A673 (cell line): ENCODE measurements around the gene FBLN1. TPM values are rescaled to one million over a fixed set of nuclear protein-coding genes. Genes with fewer than 3 reads are reported as not detected.

ENCODE experiments used
- BruUV-seq: library from RNA; stranded (reverse); fragments of 400-500 nt; replicated peaks from 2 replicates; lab custom pipeline; 2021; lab: Mats Ljungman, UMichigan
- CTCF ChIA-PET: fragments of 300-600 bp; sonication (Branson Sonifier 250); formaldehyde crosslinking; loops from one replicate; lab custom pipeline; 2022; ENCODE audit warnings: antibody characterized with exemption; lab: Charles Lee
- POLR2A ChIA-PET: fragments of 300-600 bp; sonication (Branson Sonifier 250); formaldehyde crosslinking; loops from one replicate; lab custom pipeline; 2022; ENCODE audit warnings: antibody characterized with exemption; ENCODE audit not compliant: low non-redundant PET; lab: Charles Lee
- DNase-seq: peaks from one replicate; pipeline ENCODE4 v3.0.0-alpha.2; 2015; ENCODE audit warnings: low spot score
- H3K27ac ChIP-seq: fragments of 200-600 bp; sonication (generic); 2 replicates; pipeline ENCODE4 v1.5.1; 2016; ENCODE audit warnings: mixed run types, low read depth, mild to moderate bottlenecking, mixed read lengths, antibody characterized with exemption, low read length; ENCODE audit not compliant: poor library complexity, severe bottlenecking
- H3K27me3 ChIP-seq: fragments of 200-600 bp; sonication (generic); replicated peaks from 2 replicates; pipeline ENCODE4 v1.6.1; 2017; ENCODE audit warnings: mixed run types, low read depth, mild to moderate bottlenecking, mixed read lengths, antibody characterized with exemption, low read length; ENCODE audit not compliant: insufficient read depth, poor library complexity
- H3K36me3 ChIP-seq: fragments of 200-600 bp; sonication (generic); 2 replicates; pipeline ENCODE4 v1.6.1; 2016; ENCODE audit warnings: mixed run types, mild to moderate bottlenecking, mixed read lengths, antibody characterized with exemption, low read length; ENCODE audit not compliant: insufficient read depth, poor library complexity, severe bottlenecking
- H3K4me1 ChIP-seq: fragments of 200-600 bp; sonication (generic); 2 replicates; pipeline ENCODE4 v1.6.1; 2017; ENCODE audit warnings: mixed run types, mild to moderate bottlenecking, mixed read lengths, antibody characterized with exemption, low read length; ENCODE audit not compliant: insufficient read depth, poor library complexity, severe bottlenecking
- H3K4me3 ChIP-seq: fragments of 200-600 bp; sonication (generic); 2 replicates; pipeline ENCODE4 v1.5.1; 2016; ENCODE audit warnings: low read depth, mixed run types, mild to moderate bottlenecking, mixed read lengths, low read length; ENCODE audit not compliant: poor library complexity, severe bottlenecking
- H3K9me3 ChIP-seq: fragments of 200-600 bp; sonication (generic); 2 replicates; pipeline ENCODE4 v1.6.1; 2016; ENCODE audit warnings: mixed run types, low read depth, mild to moderate bottlenecking, mixed read lengths, antibody characterized with exemption, low read length; ENCODE audit not compliant: poor library complexity, severe bottlenecking
- CTCF ChIP-seq: fragments of 300-800, 200-600 bp; sonication (generic); conservative IDR thresholded peaks from 2 replicates; pipeline ENCODE4 v1.5.1; 2017; ENCODE audit warnings: low read depth, mild to moderate bottlenecking, antibody characterized with exemption, low read length, moderate library complexity, mixed read lengths
- EZH2 ChIP-seq: fragments of 200-600 bp; sonication (generic); IDR thresholded peaks from 2 replicates; pipeline ENCODE4 v1.6.1; 2017; ENCODE audit warnings: borderline replicate concordance, low read depth, mild to moderate bottlenecking, mixed read lengths, antibody characterized with exemption, low read length; ENCODE audit not compliant: poor library complexity, severe bottlenecking
- intact Hi-C: fragments of 100-400 bp; cut with micrococcal nuclease; formaldehyde crosslinking; loops from one replicate; pipeline ENCODE4 v1.10.0; 2022; ENCODE audit not compliant: unreplicated experiment
- total RNA-seq: library from RNA; stranded (reverse); gene quantifications from 2 replicates; pipeline ENCODE4 v1.2.3, GENCODE V29; 2021

Gene FBLN1
- total RNA-seq, 1 experiment from 2014 or later, result 96.4 TPM

DNA sequence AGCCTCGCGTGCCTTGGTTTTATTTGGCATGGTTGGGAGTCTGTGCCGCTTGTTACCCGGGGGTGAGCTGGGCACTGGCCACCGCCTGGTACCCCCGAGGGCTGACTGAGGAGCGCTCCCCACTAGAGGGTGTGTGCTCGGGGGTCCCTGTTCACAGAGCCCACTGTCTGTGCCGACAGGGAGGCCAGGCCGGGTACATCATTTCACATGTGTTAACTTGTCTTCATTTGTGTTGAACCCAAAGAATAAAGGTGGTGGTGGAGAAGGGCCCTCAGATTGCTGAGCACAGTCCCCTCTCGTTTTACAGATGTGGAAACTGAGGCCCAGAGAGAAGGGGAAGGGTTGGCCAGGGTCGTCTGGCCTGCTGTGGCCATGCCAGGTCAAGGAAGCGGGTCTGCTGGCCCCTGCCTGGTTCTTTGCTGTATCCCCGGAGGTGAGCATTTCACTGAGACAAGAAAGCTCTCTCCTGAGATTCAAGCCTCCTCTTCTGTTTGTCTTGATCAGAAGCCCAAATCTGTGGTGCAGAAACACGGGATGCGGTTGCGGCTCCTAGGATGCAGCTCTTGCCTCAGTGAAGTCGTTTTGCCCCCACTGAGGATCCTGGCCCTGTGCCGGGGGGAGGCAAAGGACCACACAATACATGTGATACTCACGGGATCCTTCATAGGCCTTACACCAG lies 60.8 kb downstream of the FBLN1 start:
- intact Hi-C loops, result no loop called here
- Histone ChIP-seq H3K9me3 (peaks cover 7% of the 10 kb centered on the region), H3K27me3 (no peaks in the 10 kb centered on the region), H3K4me3 (no peak overlapping the region), H3K4me1 (no peaks in the 10 kb centered on the region), H3K27ac (no peak overlapping the region), H3K36me3 (peaks cover 9% of the 10 kb centered on the region)
- no TSS peak for BruUV-seq
- DNase-seq, result no peak
- TF ChIP-seq CTCF (no peak), EZH2 (no peak)
- POLR2A ChIA-PET, result no interaction called here
- CTCF ChIA-PET, result no interaction called here

GRCh38 chr22:45564349-45565030 lies 61.8 kb downstream of the FBLN1 start:
- intact Hi-C loops, result no loop called here
- ChIA-PET CTCF (no interaction called here), POLR2A (no interaction called here)
- BruUV-seq, result no TSS peak
- Histone ChIP-seq H3K4me1 (no peaks in the 10 kb centered on the region), H3K27me3 (no peaks in the 10 kb centered on the region), H3K36me3 (peaks cover 6% of the 10 kb centered on the region), H3K27ac (no peak overlapping the region), H3K9me3 (peaks cover 7% of the 10 kb centered on the region), H3K4me3 (no peak overlapping the region)
- no peak for DNase-seq
- TF ChIP-seq EZH2 (no peak), CTCF (no peak)

DNA sequence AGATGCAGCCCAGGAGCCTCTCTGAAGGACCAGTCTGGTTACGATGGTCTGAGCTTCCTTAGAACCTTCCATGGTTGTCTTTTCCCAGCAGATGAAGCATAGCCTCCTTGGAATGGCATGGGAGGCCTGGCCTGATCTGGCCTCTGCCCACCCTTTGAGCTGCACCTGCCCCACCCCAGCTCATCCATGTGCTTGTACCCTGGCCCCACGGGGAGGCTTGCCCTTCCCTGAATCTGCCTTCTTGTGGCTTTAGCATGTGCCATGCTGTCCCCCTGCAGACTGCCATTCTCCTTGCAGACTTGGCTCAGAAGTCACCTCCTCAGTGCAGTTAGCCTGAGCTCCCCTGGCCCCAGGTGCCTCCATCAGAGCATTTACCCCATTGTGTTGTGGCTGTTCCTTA lies 62.5 kb downstream of the FBLN1 start:
- H3K9me3 ChIP-seq, result peaks cover 5% of the 10 kb centered on the region
- CTCF ChIA-PET, result no interaction called here
- H3K27ac ChIP-seq, result no peak overlapping the region
- H3K4me1 ChIP-seq, result no peaks in the 10 kb centered on the region
- DNase-seq, result no peak
- intact Hi-C loops, result no loop called here
- no peaks in the 10 kb centered on the region for H3K27me3 ChIP-seq
- BruUV-seq, result no TSS peak
- peaks cover 6% of the 10 kb centered on the region for H3K36me3 ChIP-seq
- POLR2A ChIA-PET, result interaction anchor here (0.6 kb wide), 1 partner anchor 54 kb away, joined by 5 read pairs; no protein-coding TSS in a partner anchor
- H3K4me3 ChIP-seq, result no peak overlapping the region
- TF ChIP-seq EZH2, result no peak
- TF ChIP-seq CTCF, result no peak
